Epithelial cell of esophagus (primary cell): Measurements from ENCODE around the gene PCDHA1.

Experiments
- DNase-seq: peaks from one replicate; pipeline ENCODE4 v3.0.0; 2010; ENCODE audit warnings: low read depth
- H3K4me3 ChIP-seq: 2 replicates; pipeline ENCODE4 v1.5.1; 2011; ENCODE audit warnings: mild to moderate bottlenecking, low read length, control low read depth
- TF ChIP-seq, protein P1 (sequence below): IDR thresholded peaks from 2 replicates; pipeline ENCODE4 v1.5.1; 2011; ENCODE audit warnings: low read depth, mild to moderate bottlenecking, low read length, control low read depth, inconsistent platforms; ENCODE audit not compliant: insufficient read depth; ENCODE audit errors: missing control alignments

Gene PCDHA1

DNA sequence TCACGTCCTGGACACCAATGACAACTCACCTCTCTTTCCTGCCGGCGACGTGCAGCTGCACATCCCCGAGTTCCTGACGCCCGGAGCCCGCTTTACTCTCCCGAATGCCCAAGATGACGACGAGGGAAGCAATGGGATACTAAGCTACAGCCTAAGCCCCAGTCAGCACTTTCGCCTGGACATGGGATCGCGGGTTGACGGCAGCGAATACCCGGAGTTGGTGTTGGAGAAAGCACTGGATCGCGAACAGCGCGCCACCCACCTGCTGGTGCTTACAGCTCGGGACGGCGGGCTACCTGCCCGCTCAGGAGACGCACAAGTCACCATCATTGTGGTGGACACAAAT, 141.3 kb downstream of the PCDHA1 start:
- TF ChIP-seq, protein P1, sequence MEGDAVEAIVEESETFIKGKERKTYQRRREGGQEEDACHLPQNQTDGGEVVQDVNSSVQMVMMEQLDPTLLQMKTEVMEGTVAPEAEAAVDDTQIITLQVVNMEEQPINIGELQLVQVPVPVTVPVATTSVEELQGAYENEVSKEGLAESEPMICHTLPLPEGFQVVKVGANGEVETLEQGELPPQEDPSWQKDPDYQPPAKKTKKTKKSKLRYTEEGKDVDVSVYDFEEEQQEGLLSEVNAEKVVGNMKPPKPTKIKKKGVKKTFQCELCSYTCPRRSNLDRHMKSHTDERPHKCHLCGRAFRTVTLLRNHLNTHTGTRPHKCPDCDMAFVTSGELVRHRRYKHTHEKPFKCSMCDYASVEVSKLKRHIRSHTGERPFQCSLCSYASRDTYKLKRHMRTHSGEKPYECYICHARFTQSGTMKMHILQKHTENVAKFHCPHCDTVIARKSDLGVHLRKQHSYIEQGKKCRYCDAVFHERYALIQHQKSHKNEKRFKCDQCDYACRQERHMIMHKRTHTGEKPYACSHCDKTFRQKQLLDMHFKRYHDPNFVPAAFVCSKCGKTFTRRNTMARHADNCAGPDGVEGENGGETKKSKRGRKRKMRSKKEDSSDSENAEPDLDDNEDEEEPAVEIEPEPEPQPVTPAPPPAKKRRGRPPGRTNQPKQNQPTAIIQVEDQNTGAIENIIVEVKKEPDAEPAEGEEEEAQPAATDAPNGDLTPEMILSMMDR = no peak
- peak overlapping the region; percentile 33 for H3K4me3 ChIP-seq
- peak; percentile 3 for DNase-seq

DNA sequence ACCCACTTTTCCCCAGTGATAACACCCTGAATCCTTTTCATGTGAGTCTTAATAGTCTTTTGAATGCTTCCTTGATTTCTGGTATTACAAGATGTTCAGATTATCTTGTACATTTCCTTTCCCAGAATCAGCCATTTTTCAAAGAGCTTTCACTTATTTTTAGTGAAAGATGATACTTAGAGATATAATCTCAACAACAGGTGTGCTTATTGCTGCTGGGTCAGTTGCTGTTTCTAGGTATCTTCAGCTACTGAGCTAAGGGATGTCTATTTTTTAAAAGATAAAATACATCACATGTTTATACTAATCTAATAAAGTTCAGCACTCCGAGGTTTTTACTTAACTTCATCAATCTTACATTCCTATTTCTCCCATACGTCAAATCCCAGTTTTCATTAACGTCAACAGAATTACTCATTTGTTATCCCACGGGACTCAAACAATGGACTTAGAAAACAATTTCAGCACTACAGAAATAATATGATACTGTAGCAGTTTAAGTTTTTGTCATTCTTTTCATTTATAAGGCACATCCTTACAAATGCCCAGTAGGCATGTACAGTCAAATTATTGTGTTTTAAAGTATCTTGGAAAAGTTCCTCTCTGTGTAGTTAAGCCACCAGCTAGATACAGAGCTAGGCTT, 149.1 kb downstream of the PCDHA1 start:
- DNase-seq = no peak
- no peak overlapping the region for H3K4me3 ChIP-seq
- TF ChIP-seq, protein P1 = no peak

DNA sequence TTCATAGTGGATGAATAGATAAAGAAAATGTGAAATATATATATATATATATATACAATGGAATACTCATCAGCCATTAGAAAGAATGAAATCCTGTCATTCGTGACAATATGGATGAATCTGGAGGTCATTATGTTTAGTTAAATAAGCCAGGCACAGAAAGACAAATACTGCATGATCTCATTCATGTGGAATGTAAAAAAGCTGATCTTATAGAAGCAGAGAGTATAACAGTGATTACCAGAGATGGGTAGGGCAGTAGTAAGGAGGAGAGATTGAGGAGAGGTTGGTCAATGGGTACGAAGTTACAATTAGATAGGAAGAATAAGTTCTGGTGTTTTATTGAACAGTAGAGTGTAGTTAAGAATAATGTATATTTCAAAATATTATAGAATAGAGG, 160.6 kb downstream of the PCDHA1 start:
- H3K4me3 ChIP-seq = no peak overlapping the region
- TF ChIP-seq, protein P1 = no peak
- no peak for DNase-seq

DNA sequence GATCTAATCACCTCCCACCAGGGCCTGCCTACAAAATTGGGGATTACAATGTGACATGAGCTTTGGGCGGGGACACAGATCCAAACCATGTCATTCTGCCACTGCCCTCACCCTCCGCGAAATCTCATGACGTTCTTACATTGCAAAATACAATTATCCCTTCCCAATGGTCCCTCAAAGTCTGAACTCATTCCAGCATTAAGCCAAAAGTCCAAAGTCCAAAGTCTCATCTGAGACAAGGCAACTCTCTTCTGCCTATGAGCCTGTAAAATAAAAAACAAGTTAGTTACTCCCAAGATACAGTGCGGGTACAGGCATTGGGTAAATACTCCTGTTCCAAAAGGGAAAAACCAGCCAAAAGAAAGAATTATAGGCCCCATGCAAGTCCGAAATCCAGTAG, 165.7 kb downstream of the PCDHA1 start:
- no peak overlapping the region for H3K4me3 ChIP-seq
- TF ChIP-seq, protein P1 = no peak
- DNase-seq = no peak

DNA sequence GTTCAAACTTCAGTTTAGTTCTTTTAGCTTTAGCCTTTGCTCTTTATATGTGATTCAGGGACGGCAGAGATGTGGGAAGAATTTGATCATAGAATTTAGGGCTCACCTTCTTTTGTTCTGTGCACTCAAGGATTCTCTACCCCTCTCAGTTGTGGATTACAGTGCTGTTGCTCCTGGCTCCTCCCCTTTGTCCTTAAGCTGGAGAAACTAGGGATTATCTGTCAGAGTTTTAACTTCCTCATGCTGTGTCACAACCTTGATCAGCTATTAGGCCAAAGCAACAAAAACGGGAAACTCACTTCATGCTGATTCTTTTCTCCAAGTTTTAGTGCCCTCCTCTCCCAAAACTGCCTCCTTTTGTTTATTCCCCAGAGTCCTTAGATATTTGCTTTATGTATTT, 167.3 kb downstream of the PCDHA1 start:
- H3K4me3 ChIP-seq = no peak overlapping the region
- DNase-seq = no peak
- TF ChIP-seq, protein P1 = no peak

DNA sequence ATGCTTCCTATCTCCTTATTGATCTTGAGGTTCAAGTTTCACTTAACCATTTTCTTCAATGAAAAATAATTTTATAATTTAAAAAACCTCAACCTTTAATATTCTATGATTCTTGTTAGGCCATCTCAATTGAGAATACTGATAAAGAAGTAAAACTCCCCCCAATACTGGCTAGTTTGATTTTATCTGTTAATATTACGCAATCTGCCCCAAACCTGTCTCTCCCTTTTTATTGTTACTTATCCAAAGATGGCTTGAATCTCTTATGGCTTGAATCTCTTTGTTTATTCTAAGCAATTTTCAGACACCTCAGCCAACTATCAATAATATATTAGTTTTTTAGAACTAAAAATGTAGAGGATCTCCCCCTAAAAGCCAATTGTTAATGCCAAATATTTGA, 176.2 kb downstream of the PCDHA1 start:
- H3K4me3 ChIP-seq = no peak overlapping the region
- no peak for DNase-seq
- TF ChIP-seq, protein P1 = no peak

DNA sequence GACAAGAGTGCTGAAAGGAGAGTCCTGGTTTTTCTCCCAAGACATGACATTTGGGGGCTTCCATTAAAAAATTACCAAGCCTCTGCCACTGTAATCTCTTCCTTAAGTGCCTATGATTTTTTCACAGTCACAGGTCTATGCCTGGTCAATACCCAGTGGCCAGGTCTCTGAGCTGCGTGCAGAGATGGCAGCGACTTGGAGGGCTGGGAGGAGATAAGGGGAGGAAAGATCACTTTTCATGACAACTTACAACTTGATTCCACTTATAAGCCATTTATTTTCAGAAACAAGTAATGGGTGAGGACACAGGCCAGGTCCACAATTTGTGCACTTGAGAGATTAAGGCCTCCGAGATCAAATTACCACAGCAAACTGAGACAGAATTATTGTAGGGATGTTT, 178.4 kb downstream of the PCDHA1 start:
- TF ChIP-seq, protein P1 = no peak
- no peak for DNase-seq
- no peak overlapping the region for H3K4me3 ChIP-seq
